A673 (cell line): ENCODE results near the gene DPH7. TPM values are rescaled to one million over a fixed set of nuclear protein-coding genes. Genes with fewer than 3 reads are reported as not detected.
A peak's percentile ranks its signal among the peaks of the same experiment; 100 is the strongest.

Experiments
- BruUV-seq: library from RNA; stranded (reverse); fragments of 400-500 nt; replicated peaks from 2 replicates; lab custom pipeline; 2021; lab: Mats Ljungman, UMichigan
- CTCF ChIA-PET: fragments of 300-600 bp; sonication (Branson Sonifier 250); formaldehyde crosslinking; loops from one replicate; lab custom pipeline; 2022; ENCODE audit warnings: antibody characterized with exemption; lab: Charles Lee
- POLR2A ChIA-PET: fragments of 300-600 bp; sonication (Branson Sonifier 250); formaldehyde crosslinking; loops from one replicate; lab custom pipeline; 2022; ENCODE audit warnings: antibody characterized with exemption; ENCODE audit not compliant: low non-redundant PET; lab: Charles Lee
- DNase-seq: peaks from one replicate; pipeline ENCODE4 v3.0.0-alpha.2; 2015; ENCODE audit warnings: low spot score
- H3K27ac ChIP-seq: fragments of 200-600 bp; sonication (generic); 2 replicates; pipeline ENCODE4 v1.5.1; 2016; ENCODE audit warnings: mixed run types, low read depth, mild to moderate bottlenecking, mixed read lengths, antibody characterized with exemption, low read length; ENCODE audit not compliant: poor library complexity, severe bottlenecking
- H3K27me3 ChIP-seq: fragments of 200-600 bp; sonication (generic); replicated peaks from 2 replicates; pipeline ENCODE4 v1.6.1; 2017; ENCODE audit warnings: mixed run types, low read depth, mild to moderate bottlenecking, mixed read lengths, antibody characterized with exemption, low read length; ENCODE audit not compliant: insufficient read depth, poor library complexity
- H3K36me3 ChIP-seq: fragments of 200-600 bp; sonication (generic); 2 replicates; pipeline ENCODE4 v1.6.1; 2016; ENCODE audit warnings: mixed run types, mild to moderate bottlenecking, mixed read lengths, antibody characterized with exemption, low read length; ENCODE audit not compliant: insufficient read depth, poor library complexity, severe bottlenecking
- H3K4me1 ChIP-seq: fragments of 200-600 bp; sonication (generic); 2 replicates; pipeline ENCODE4 v1.6.1; 2017; ENCODE audit warnings: mixed run types, mild to moderate bottlenecking, mixed read lengths, antibody characterized with exemption, low read length; ENCODE audit not compliant: insufficient read depth, poor library complexity, severe bottlenecking
- H3K4me3 ChIP-seq: fragments of 200-600 bp; sonication (generic); 2 replicates; pipeline ENCODE4 v1.5.1; 2016; ENCODE audit warnings: low read depth, mixed run types, mild to moderate bottlenecking, mixed read lengths, low read length; ENCODE audit not compliant: poor library complexity, severe bottlenecking
- H3K9me3 ChIP-seq: fragments of 200-600 bp; sonication (generic); 2 replicates; pipeline ENCODE4 v1.6.1; 2016; ENCODE audit warnings: mixed run types, low read depth, mild to moderate bottlenecking, mixed read lengths, antibody characterized with exemption, low read length; ENCODE audit not compliant: poor library complexity, severe bottlenecking
- EZH2 ChIP-seq: fragments of 200-600 bp; sonication (generic); IDR thresholded peaks from 2 replicates; pipeline ENCODE4 v1.6.1; 2017; ENCODE audit warnings: borderline replicate concordance, low read depth, mild to moderate bottlenecking, mixed read lengths, antibody characterized with exemption, low read length; ENCODE audit not compliant: poor library complexity, severe bottlenecking
- intact Hi-C: fragments of 100-400 bp; cut with micrococcal nuclease; formaldehyde crosslinking; loops from one replicate; pipeline ENCODE4 v1.10.0; 2022; ENCODE audit not compliant: unreplicated experiment
- total RNA-seq: library from RNA; stranded (reverse); gene quantifications from 2 replicates; pipeline ENCODE4 v1.2.3, GENCODE V29; 2021
- TF ChIP-seq, protein P1 (sequence below): fragments of 300-800, 200-600 bp; sonication (generic); conservative IDR thresholded peaks from 2 replicates; pipeline ENCODE4 v1.5.1; 2017; ENCODE audit warnings: low read depth, mild to moderate bottlenecking, antibody characterized with exemption, low read length, moderate library complexity, mixed read lengths

The DPH7 gene
- total RNA-seq, 1 experiment from 2014 or later = 56.9 TPM

DNA sequence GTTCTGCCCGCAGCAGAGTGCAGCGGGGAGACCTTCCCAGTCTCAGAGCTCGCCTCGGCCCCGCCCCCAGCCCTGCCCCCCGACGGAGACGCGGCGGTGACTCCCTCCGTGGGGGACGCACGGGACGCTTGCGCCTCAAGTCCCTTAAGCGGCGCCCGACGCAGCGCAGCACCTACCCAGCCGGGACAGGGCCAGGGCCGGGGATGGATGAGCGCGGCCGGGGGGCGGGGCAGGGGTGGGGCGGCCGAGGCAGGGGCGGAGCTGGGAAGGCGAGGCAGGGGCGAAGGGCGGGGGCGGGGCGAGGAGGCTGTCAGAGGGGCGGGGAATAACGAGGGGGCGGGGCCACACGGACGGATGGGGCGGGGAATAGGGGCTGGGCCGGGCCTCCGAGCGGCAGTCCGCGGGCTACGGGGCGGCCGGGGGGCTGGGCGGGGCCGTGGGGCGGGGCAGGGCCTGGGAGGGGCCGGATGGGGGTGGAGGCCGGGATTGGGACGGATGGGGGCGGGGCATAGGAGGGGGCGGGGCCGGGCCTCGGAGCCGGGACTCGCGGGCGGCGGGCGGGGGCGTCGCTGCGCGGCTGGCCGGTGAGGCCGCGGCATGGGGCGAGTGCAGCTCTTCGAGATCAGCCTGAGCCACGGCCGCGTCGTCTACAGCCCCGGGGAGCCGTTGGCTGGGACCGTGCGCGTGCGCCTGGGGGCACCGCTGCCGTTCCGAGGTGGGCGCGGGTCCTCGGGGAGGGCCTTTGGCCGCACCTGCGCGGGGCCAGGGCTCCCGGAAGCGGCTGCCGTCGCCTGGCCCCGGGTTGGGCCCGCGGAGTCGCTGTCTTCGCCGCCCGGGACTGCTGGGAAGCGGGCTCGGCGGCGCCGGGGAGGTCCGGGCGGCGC lies 26.6 kb upstream of the DPH7 start, which contains the start of gene ARRDC1:
Gene ARRDC1 (plus strand): TSS at position 566 of the 884 bp plus-strand sequence. CDS start 32 bp downstream, at position 598.
- H3K27me3 ChIP-seq = no peaks in the 10 kb centered on the region
- intact Hi-C loops = no loop called here
- peaks cover 27% of the 10 kb centered on the region for H3K4me1 ChIP-seq
- peak within 1 kb of the TSS; percentile 80 for H3K27ac ChIP-seq
- TF ChIP-seq EZH2 = no peak
- TF ChIP-seq, protein P1, sequence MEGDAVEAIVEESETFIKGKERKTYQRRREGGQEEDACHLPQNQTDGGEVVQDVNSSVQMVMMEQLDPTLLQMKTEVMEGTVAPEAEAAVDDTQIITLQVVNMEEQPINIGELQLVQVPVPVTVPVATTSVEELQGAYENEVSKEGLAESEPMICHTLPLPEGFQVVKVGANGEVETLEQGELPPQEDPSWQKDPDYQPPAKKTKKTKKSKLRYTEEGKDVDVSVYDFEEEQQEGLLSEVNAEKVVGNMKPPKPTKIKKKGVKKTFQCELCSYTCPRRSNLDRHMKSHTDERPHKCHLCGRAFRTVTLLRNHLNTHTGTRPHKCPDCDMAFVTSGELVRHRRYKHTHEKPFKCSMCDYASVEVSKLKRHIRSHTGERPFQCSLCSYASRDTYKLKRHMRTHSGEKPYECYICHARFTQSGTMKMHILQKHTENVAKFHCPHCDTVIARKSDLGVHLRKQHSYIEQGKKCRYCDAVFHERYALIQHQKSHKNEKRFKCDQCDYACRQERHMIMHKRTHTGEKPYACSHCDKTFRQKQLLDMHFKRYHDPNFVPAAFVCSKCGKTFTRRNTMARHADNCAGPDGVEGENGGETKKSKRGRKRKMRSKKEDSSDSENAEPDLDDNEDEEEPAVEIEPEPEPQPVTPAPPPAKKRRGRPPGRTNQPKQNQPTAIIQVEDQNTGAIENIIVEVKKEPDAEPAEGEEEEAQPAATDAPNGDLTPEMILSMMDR = no peak
- no TSS peak for BruUV-seq
- ChIA-PET CTCF (interaction anchor here (0.6 kb wide), 1 partner anchor 368 kb away, joined by 3 read pairs; no protein-coding TSS in a partner anchor), POLR2A (no interaction called here)
- H3K4me3 ChIP-seq = peak within 1 kb of the TSS; percentile 78
- H3K36me3 ChIP-seq = no peaks in the 10 kb centered on the region
- peak; percentile 98 for DNase-seq
- no peaks in the 10 kb centered on the region for H3K9me3 ChIP-seq

- Histone ChIP-seq H3K27ac (no peak overlapping the region), H3K9me3 (no peaks in the 10 kb centered on the region), H3K4me1 (peaks cover 27% of the 10 kb centered on the region), H3K27me3 (no peaks in the 10 kb centered on the region), H3K4me3 (peak overlapping the region; percentile 31), H3K36me3 (no peaks in the 10 kb centered on the region)
- intact Hi-C loops = no loop called here
- no TSS peak for BruUV-seq
- ChIA-PET POLR2A (no interaction called here), CTCF (interaction anchor here (0.6 kb wide), 1 partner anchor 367 kb away, joined by 3 read pairs; no protein-coding TSS in a partner anchor)
- DNase-seq = no peak
- no peak for TF ChIP-seq EZH2
- TF ChIP-seq, protein P1 = no peak
Observed at GRCh38 chr9:137604345-137605086, 25.8 kb upstream of the DPH7 start.

DNA sequence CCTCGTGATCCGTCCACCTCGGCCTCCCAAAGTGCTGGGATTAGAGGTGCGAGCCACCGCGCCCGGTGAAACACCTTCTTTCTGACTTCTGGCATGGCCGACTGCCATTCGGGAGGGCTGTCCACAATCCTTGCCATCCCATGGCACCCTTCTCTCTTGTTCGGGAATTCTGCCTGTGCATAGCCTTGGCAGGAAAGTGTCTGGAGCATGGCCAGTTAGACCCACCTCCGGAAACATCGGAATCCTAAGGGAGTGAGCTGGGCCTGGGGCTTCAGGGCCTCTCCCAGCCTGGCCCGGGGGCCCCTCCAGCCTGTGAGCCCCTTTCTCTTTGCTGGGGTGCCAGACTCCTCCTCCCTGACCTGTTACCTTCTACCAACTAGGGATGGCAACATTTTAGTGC lies 25.2 kb upstream of the DPH7 start:
- Histone ChIP-seq H3K27me3 (no peaks in the 10 kb centered on the region), H3K27ac (no peak overlapping the region), H3K4me1 (peaks cover 27% of the 10 kb centered on the region), H3K4me3 (no peak overlapping the region), H3K36me3 (no peaks in the 10 kb centered on the region), H3K9me3 (no peaks in the 10 kb centered on the region)
- DNase-seq = no peak
- intact Hi-C loops = no loop called here
- BruUV-seq = no TSS peak
- ChIA-PET CTCF (no interaction called here), POLR2A (no interaction called here)
- TF ChIP-seq, protein P1 = no peak
- TF ChIP-seq EZH2 = no peak
